GM15510 (cell line): ENCODE results near the gene CYP2R1.

Experiments used
- POLR2A ChIP-seq: IDR thresholded peaks from 3 replicates; pipeline ENCODE4 v1.6.1; 2011; ENCODE audit warnings: borderline replicate concordance; ENCODE audit not compliant: insufficient read length; ENCODE audit errors: extremely low read depth

CYP2R1 gene

GRCh38 chr11:14892036-14892556 lies at the start of gene CYP2R1:
Gene CYP2R1, minus strand, starts transcription at chr11:14892231. Its CDS starts 26 bp downstream, at chr11:14892205.
- peak; percentile 52 for TF ChIP-seq POLR2A

- no peak for TF ChIP-seq POLR2A
These were observed 46.9 kb upstream of the CYP2R1 start for GRCh38 chr11:14938936-14939335.

GRCh38 chr11:14934641-14935351 lies 42.8 kb upstream of the CYP2R1 start:
- TF ChIP-seq POLR2A, result no peak

- TF ChIP-seq POLR2A, result no peak
These were observed 40.4 kb upstream of the CYP2R1 start for GRCh38 chr11:14932447-14932846.

GRCh38 chr11:14930369-14930768 lies 38.3 kb upstream of the CYP2R1 start:
- no peak for TF ChIP-seq POLR2A

- no peak for TF ChIP-seq POLR2A
These were observed 35.1 kb upstream of the CYP2R1 start for GRCh38 chr11:14927146-14927545.

- no peak for TF ChIP-seq POLR2A
These were observed 32.3 kb upstream of the CYP2R1 start for GRCh38 chr11:14924318-14924717.

- no peak for TF ChIP-seq POLR2A
These were observed 24.4 kb upstream of the CYP2R1 start for GRCh38 chr11:14916403-14916802.

GRCh38 chr11:14914536-14914935 lies 22.5 kb upstream of the CYP2R1 start:
- no peak for TF ChIP-seq POLR2A

- TF ChIP-seq POLR2A, result no peak
These were observed 16.3 kb upstream of the CYP2R1 start for GRCh38 chr11:14908214-14908880.

- TF ChIP-seq POLR2A, result no peak
These were observed 15.6 kb upstream of the CYP2R1 start for GRCh38 chr11:14907411-14908213.

GRCh38 chr11:14906993-14907392 lies 15.0 kb upstream of the CYP2R1 start:
- no peak for TF ChIP-seq POLR2A

GRCh38 chr11:14906578-14906977 lies 14.5 kb upstream of the CYP2R1 start:
- no peak for TF ChIP-seq POLR2A

GRCh38 chr11:14905104-14906033 lies 13.3 kb upstream of the CYP2R1 start:
- TF ChIP-seq POLR2A, result no peak

- TF ChIP-seq POLR2A, result no peak
These were observed 12.7 kb upstream of the CYP2R1 start for GRCh38 chr11:14904745-14905103.
